ENCODE data around the gene PTGES3. TPM values are rescaled to one million over a fixed set of nuclear protein-coding genes. Genes with fewer than 3 reads are reported as not detected.

Gene PTGES3
- total and polyA plus RNA-seq, 10 of the 15 experiments (the other 5 are each of a cell fraction or from before 2014, with no cell fraction given) = 117 to 520 (median 175) TPM

GRCh38 chr12:56677680-56678079, 10.4 kb downstream of the PTGES3 start (continued):
- no peak for TF ChIP-seq REST (IDR thresholded peaks at IDR 0.05; ENCODE audit: low read depth, low read length)
- TF ChIP-seq RUNX3 (IDR thresholded peaks at IDR 0.05; ENCODE audit: low read length) = peak; percentile 38; the same call in 1 of the 2 replicates
- TF ChIP-seq NKRF (conservative IDR thresholded peaks at IDR 0.05) = no peak
- TF ChIP-seq KLF5 (IDR thresholded peaks at IDR 0.05; ENCODE audit: partially characterized antibody) = no peak
- TF ChIP-seq JUNB (IDR thresholded peaks at IDR 0.05) = peak; percentile 43; the same call in 1 of the 2 replicates
